ENCODE data around the gene C2orf78. TPM values are rescaled to one million over a fixed set of nuclear protein-coding genes. Genes with fewer than 3 reads are reported as not detected.

The C2orf78 gene
- total and polyA plus RNA-seq, 2 of the 4 experiments (the other 2 are of a cell fraction) = 0.03 TPM; not detected in 1

DNA sequence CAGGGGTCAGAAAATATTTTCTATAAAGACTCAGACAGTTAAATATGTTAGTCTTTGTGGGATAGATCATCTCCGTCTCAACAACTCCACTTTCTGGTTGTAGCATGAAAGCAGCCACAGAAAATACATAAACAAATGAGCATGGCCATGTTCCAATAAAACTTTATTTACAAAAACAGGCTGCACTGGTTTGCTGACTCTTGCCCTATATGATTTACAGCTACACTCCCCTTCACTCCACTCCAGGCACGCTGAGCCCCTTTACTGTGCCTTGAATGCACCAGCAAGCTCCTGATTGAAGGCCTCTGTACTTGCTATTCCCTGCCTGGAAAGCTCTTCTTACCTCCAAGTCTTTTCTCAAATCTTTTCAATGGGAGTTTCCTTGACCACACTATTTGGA is 39.0 kb downstream of the C2orf78 start:
- intact Hi-C loops (cut with micrococcal nuclease) = no loop called here
- TF ChIP-seq POLR2A (IDR thresholded peaks at IDR 0.05; ENCODE audit: low read depth, low read length) (no peak), RCOR1 (IDR thresholded peaks at IDR 0.05; ENCODE audit: insufficient replicate concordance, low read length) (no peak), RAD21 (IDR thresholded peaks at IDR 0.05; ENCODE audit: low read length) (no peak), CHD1 (IDR thresholded peaks at IDR 0.05; ENCODE audit: low read depth, low read length) (no peak), MXI1 (IDR thresholded peaks at IDR 0.05; ENCODE audit: borderline replicate concordance, low read depth, low read length) (no peak), CEBPB (IDR thresholded peaks at IDR 0.05; ENCODE audit: low read depth, low read length) (no peak), FOS (IDR thresholded peaks at IDR 0.05; ENCODE audit: low read depth, low read length) (no peak), RFX5 (IDR thresholded peaks at IDR 0.05; ENCODE audit: low read depth, low read length) (no peak), MAFK (IDR thresholded peaks at IDR 0.05; ENCODE audit: low read depth, low read length) (no peak), NFE2L2 (IDR thresholded peaks at IDR 0.05; ENCODE audit: low read depth, low read length) (no peak), SMC3 (IDR thresholded peaks at IDR 0.05; ENCODE audit: low read depth, low read length) (no peak), MAZ (IDR thresholded peaks at IDR 0.05; ENCODE audit: borderline replicate concordance, low read depth, low read length) (no peak), BHLHE40 (IDR thresholded peaks at IDR 0.05; ENCODE audit: low read depth, low read length) (no peak)
- TF ChIP-seq, protein P1, sequence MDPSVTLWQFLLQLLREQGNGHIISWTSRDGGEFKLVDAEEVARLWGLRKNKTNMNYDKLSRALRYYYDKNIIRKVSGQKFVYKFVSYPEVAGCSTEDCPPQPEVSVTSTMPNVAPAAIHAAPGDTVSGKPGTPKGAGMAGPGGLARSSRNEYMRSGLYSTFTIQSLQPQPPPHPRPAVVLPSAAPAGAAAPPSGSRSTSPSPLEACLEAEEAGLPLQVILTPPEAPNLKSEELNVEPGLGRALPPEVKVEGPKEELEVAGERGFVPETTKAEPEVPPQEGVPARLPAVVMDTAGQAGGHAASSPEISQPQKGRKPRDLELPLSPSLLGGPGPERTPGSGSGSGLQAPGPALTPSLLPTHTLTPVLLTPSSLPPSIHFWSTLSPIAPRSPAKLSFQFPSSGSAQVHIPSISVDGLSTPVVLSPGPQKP (IDR thresholded peaks at IDR 0.05; ENCODE audit: borderline replicate concordance, low read depth, low read length) = no peak
- TF ChIP-seq, protein P2, sequence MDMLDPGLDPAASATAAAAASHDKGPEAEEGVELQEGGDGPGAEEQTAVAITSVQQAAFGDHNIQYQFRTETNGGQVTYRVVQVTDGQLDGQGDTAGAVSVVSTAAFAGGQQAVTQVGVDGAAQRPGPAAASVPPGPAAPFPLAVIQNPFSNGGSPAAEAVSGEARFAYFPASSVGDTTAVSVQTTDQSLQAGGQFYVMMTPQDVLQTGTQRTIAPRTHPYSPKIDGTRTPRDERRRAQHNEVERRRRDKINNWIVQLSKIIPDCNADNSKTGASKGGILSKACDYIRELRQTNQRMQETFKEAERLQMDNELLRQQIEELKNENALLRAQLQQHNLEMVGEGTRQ (IDR thresholded peaks at IDR 0.05; ENCODE audit: low read depth, low read length) = no peak
- TF ChIP-seq, protein P3, sequence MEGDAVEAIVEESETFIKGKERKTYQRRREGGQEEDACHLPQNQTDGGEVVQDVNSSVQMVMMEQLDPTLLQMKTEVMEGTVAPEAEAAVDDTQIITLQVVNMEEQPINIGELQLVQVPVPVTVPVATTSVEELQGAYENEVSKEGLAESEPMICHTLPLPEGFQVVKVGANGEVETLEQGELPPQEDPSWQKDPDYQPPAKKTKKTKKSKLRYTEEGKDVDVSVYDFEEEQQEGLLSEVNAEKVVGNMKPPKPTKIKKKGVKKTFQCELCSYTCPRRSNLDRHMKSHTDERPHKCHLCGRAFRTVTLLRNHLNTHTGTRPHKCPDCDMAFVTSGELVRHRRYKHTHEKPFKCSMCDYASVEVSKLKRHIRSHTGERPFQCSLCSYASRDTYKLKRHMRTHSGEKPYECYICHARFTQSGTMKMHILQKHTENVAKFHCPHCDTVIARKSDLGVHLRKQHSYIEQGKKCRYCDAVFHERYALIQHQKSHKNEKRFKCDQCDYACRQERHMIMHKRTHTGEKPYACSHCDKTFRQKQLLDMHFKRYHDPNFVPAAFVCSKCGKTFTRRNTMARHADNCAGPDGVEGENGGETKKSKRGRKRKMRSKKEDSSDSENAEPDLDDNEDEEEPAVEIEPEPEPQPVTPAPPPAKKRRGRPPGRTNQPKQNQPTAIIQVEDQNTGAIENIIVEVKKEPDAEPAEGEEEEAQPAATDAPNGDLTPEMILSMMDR (conservative IDR thresholded peaks at IDR 0.05; ENCODE audit: low read depth, low read length) = no peak

More for the DNA sequence above, 39.0 kb downstream of the C2orf78 start:
- Histone ChIP-seq H2BK15ac (ENCODE audit: low read depth, low read length) (no peak overlapping the region), H3K4me3 (ENCODE audit: insufficient read depth, low read depth, low read length) (no peak overlapping the region), H3K56ac (ENCODE audit: extremely low read depth, insufficient read depth, low read length) (no peak overlapping the region), H3K4ac (ENCODE audit: low read depth, low read length) (no peak overlapping the region), H4K20me1 (ENCODE audit: insufficient read depth, low read length) (no peaks in the 10 kb centered on the region), H3K4me2 (ENCODE audit: low read depth, low read length) (no peak overlapping the region), H2BK5ac (ENCODE audit: low read depth, low read length, poor library complexity, severe bottlenecking) (no peak overlapping the region), H2AFZ (replicated peaks; ENCODE audit: low read length, poor library complexity) (no peak overlapping the region), H2AK9ac (replicated peaks; ENCODE audit: low read depth, low read length, poor library complexity) (no peak overlapping the region), H3K18ac (ENCODE audit: low read depth, low read length) (no peak overlapping the region), H3K27me3 (ENCODE audit: control insufficient read depth, insufficient read depth, low read length) (peaks cover 10% of the 10 kb centered on the region), H2BK120ac (ENCODE audit: low read depth, low read length) (no peak overlapping the region), H4K5ac (ENCODE audit: low read depth, low read length) (no peak overlapping the region), H2AK5ac (ENCODE audit: low read depth, low read length) (no peak overlapping the region), H3K36me3 (ENCODE audit: control insufficient read depth, insufficient read depth, low read length) (no peaks in the 10 kb centered on the region), H3K9me3 (ENCODE audit: control insufficient read depth, insufficient read depth, low read length) (no peaks in the 10 kb centered on the region), H3K14ac (replicated peaks; ENCODE audit: low read depth, low read length) (no peak overlapping the region), H2BK20ac (ENCODE audit: low read depth, low read length) (no peak overlapping the region), H3K4me1 (ENCODE audit: control insufficient read depth, insufficient read depth, low read length) (no peaks in the 10 kb centered on the region), H3K9me1 (ENCODE audit: insufficient read depth, low read length) (no peaks in the 10 kb centered on the region), H3K23ac (ENCODE audit: low read depth, low read length) (no peak overlapping the region; the same call in 1 of the 2 replicates), H3K27ac (ENCODE audit: insufficient read depth, low read length) (no peak overlapping the region), H3K79me1 (ENCODE audit: low read depth in 1 of 2, low read length in 2 of 2) (0 out of 4 replicates have a peak, but pooled peaks cover 0 to 7% of the 10 kb centered on the region in 2 experiments), H4K8ac (ENCODE audit: low read depth in 2 of 2, low read length in 2 of 2) (no peak overlapping the region), H4K91ac (ENCODE audit: insufficient read depth, low read depth, low read length) (no peak overlapping the region), H3K9ac (ENCODE audit: low read depth, low read length) (no peak overlapping the region)
- ChIA-PET CTCF (no interaction called here), POLR2A (ENCODE audit: unreplicated experiment) (no interaction called here)
- DNase-seq (no peak), ATAC-seq (ENCODE audit: low read depth) (no peak)
- 33% methylated on average over 1 of the region's 2 CpGs; no CpG with 5 or more reads in 1 of the 2 experiments for WGBS, 2 experiments (ENCODE audit: extremely low coverage in 2 of 2, insufficient read length in 1 of 2)
- dilution Hi-C loops (cut with HindIII; ENCODE audit: low sequenced_read_pairs, unreplicated experiment) = no loop called here
- no TSS peak for BruUV-seq (replicated peaks)
- in situ Hi-C loops (cut with MboI; ENCODE audit: low sequenced_read_pairs) = loop anchor here (10.0 to 25.0 kb wide), 2 partner anchors 162 to 514 kb away; partner anchors contain the start of genes SLC4A5 and TET3

Measured in IMR-90 (cell line).